NCI-H460 (cell line): Measurements from ENCODE around the gene ZNF594. TPM values are rescaled to one million over a fixed set of nuclear protein-coding genes. Genes with fewer than 3 reads are reported as not detected.
"Not testable (repeated sequence)": the region's sequence is repeated elsewhere in the genome, so short reads cannot be mapped to it uniquely, and the experiment has no call there.

Experiments used
- DNase-seq: peaks from one replicate; pipeline ENCODE4 v3.0.0-alpha.2; 2016; ENCODE audit warnings: low read depth; ENCODE audit errors: extremely low read depth
- total RNA-seq: library from RNA; depleted of rRNA; stranded (reverse); fragments of >200 nt; shearing (Covaris generic); gene quantifications from 2 replicates; pipeline ENCODE4 v1.2.3, GENCODE V29; 2014; rRNA removed

Gene ZNF594
- total RNA-seq, 1 experiment from 2014 or later: 10.2 TPM

DNA sequence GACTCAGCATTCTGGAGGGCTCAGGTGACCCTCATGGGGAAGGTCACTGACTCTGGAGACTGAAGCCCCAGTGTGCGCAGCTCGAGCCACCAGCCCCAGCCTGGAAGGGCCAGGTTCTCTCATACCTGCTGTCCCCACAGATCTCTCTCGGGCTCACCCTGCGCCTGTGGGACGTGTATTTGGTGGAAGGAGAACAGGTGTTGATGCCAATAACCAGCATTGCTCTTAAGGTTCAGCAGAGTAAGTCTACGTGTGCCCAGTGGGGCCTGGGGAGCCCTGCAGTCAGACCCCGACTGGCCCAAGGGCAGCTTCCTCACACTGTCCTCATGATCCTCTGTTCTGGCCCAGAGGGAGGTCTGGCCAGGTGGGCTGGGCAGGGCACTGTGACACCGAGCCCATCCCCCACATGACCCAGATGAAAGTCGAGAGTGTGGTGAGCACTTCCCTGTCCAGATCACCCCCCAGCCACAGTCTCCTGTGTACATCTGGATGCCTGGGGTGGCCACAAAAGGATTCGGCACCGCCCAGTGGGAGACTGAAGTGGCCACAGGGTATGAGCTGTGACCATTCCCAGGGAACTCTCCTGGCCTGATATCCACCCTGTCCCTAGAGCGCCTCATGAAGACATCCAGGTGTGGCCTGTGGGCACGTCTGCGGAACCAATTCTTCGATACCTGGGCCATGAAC, 54.0 kb downstream of the ZNF594 start:
- DNase-seq: not testable (repeated sequence)

DNA sequence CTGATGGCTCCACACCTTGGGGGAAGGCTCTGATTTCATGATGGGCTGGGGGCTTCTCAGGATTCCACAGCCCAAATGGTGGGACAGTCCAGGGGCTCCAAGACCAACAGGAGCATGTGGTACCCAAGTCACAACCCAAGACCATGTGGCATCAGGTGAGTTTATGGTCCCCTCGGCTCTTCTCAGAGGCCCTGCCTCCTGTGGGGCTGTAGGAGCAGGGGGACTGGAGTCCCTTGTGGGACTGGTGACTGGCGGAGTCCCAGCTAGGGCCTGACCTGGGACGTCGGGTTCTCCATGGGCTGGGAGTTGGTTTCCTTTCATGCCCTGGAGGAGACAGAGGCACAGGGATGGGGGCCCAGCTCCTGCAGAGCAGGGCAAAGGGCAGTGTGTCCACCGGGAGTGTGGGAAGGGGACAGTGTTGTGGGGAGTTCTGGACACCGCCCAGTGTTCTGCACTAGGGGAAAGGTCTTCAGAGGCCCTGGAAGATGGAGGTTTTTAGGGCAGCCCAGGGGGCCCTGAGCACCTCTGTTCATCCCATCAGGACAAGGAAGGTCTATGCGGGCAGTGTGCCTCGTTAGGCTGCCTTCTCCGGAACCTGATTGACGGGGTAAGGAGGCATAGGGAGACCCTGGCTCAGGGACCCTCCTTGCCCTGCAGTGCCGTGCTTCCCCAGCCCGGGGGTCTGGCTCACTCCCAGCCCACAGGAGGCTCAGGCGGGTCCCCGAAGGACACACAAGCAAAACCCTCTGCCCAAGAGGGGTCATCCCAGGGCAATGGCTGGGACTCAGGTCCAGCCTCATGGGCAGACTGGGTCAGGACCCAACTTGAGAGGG, 54.9 kb downstream of the ZNF594 start:
- DNase-seq: not testable (repeated sequence)

GRCh38 chr17:5135726-5136579, 55.7 kb downstream of the ZNF594 start:
- DNase-seq: no peak

- not testable (repeated sequence) for DNase-seq
Observed at GRCh38 chr17:5135131-5135712, 56.4 kb downstream of the ZNF594 start.

DNA sequence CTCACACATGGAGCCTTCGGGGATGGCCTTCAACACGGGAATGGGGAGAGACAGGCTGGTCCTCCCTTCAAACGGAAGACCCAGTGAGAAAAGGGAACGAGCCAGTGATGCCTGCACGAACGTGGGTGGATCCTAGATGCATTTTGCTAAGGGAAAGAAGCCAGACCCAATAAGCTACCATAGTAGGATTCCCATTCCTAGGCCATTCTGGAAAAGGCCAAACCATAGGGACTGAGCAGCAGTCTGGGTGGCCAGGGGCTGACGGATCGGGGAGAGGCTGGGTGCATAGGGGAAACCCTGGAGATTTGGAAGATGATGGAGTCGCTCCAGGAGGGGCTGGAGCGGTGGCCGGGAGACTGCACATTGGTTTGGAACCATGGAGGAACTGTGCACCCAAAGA, 57.1 kb downstream of the ZNF594 start:
- DNase-seq: not testable (repeated sequence)

- DNase-seq: not testable (repeated sequence)
Observed at GRCh38 chr17:5133961-5134360, 57.7 kb downstream of the ZNF594 start.

GRCh38 chr17:5133311-5133710, 58.4 kb downstream of the ZNF594 start:
- no peak for DNase-seq

GRCh38 chr17:5132503-5133225, 59.0 kb downstream of the ZNF594 start:
- DNase-seq: not testable (repeated sequence)

DNA sequence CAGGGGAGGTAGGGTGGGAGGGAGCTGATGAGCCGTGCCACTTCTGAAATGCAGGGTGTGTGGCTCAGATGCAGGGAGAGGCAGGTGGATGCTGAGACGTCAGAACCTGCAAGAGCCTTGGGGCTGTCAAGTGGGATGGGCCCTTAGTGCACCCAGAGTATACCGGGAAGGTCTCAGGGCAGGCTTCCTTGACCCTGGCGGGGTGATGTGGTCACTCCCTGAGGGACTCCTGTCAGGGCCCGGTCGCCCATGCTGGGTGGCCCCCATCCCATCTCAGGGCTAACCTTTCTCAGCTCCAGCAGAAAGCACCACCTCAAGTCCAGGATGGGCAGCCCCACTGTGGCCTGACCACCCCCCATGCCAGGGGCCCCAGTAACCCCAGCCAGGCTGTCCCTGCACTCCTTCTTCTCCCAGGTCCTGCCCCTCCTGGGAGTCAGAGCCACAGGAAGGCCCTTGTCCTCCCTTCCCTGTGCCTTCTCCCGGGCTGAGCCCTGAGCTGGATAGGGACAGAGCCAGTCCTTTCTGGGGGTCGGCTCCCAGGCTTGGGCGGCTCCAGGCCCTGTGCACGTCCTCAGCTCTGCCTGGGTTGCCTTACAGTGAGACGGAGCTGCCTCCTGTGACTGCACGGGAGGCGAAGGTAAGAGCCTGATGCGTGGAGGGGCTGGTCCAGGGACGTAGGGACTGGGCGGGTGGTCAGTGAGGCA, 59.7 kb downstream of the ZNF594 start:
- DNase-seq: not testable (repeated sequence)

DNA sequence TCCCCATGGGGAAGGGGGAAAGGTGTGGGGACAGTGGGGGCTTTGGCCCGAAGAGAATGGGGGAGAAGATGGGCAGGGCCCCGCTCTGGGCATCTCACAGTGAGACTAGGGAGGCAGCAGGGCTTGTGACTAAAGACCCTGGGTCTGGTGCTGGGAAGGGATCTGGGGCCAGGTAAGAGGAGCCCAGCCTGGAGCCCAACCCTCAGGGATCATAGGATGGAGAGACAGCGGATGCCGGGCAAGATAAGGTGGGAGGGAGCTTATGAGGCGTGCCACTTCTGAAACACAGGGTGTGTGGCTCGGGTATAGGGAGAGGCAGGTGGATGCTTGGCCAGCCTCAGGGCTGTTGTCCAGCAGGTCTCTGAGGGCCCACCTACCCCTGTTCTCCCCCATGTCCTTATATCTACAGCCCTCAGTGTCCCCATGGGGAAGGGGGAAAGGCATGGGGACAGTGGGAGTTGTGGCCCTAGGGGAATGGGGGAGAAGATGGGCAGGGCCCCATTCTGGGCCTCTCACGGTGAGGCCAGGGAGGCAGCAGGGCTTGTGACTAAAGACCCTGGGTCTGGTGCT, 60.4 kb downstream of the ZNF594 start:
- no peak for DNase-seq

DNA sequence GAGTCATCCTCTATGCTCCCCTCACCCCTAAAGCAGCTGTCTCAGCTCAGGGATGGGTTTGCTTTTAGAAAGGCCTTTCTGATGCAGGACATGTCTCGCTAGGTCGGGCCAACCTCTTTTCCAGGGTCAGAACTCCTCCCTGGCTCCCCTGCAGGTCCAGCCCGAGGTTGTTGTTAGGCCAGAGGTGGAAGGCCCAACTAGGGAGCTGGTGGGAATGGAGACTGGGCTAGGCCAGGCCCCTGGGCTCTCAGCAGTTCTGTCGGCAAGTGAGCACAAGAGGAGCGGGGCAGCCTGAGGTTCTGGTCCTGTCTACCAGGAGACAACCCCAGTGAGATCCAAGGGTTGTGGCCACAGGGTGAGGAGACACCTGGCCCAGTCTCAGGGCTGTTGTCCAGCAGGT, 61.0 kb downstream of the ZNF594 start:
- DNase-seq: not testable (repeated sequence)

- DNase-seq: not testable (repeated sequence)
Observed at GRCh38 chr17:5130261-5130660, 61.4 kb downstream of the ZNF594 start.

- DNase-seq: not testable (repeated sequence)
Observed at GRCh38 chr17:5129770-5130169, 61.9 kb downstream of the ZNF594 start.

Other genes with a start within 250 kb of the ZNF594 start
- gene PFN1, start 243.3 kb downstream of the ZNF594 start, total RNA-seq: 960 and 1,088 TPM in 2 replicates
- gene ENO3, start 240.7 kb downstream of the ZNF594 start, total RNA-seq: 5.4 and 7.5 TPM in 2 replicates
- 56.0 and 57.1 TPM in 2 replicates for gene SPAG7, start 224.1 kb downstream of the ZNF594 start, total RNA-seq
- gene CAMTA2, start 204.2 kb downstream of the ZNF594 start, total RNA-seq: 54.5 and 59.9 TPM in 2 replicates
- gene INCA1, start 194.3 kb downstream of the ZNF594 start, total RNA-seq: not detected in 2 replicates
- 50.3 and 52.6 TPM in 2 replicates for gene KIF1C, start 193.9 kb downstream of the ZNF594 start, total RNA-seq
- gene SLC52A1, start 156.4 kb downstream of the ZNF594 start, total RNA-seq: 0.12 and 0.35 TPM in 2 replicates
- gene ZFP3, start 113.4 kb downstream of the ZNF594 start, total RNA-seq: not detected in 2 replicates
- gene ZNF232, start 80.0 kb downstream of the ZNF594 start, total RNA-seq: 15.5 and 17.3 TPM in 2 replicates
- gene USP6, start 75.8 kb downstream of the ZNF594 start, total RNA-seq: not detected in 2 replicates
- gene SCIMP, start 43.0 kb upstream of the ZNF594 start, total RNA-seq: not detected in 2 replicates
- gene RABEP1, start 90.4 kb upstream of the ZNF594 start, total RNA-seq: 48.6 and 54.2 TPM in 2 replicates
- 219 and 243 TPM in 2 replicates for gene NUP88, start 227.8 kb upstream of the ZNF594 start, total RNA-seq
- gene RPAIN, start 228.3 kb upstream of the ZNF594 start, total RNA-seq: 58.9 and 78.3 TPM in 2 replicates
- 725 and 734 TPM in 2 replicates for gene C1QBP, start 247.3 kb upstream of the ZNF594 start, total RNA-seq